PFSK-1 (cell line): ENCODE measurements around the gene CFAP53.

Experiments used
- FOXP2 ChIP-seq: optimal IDR thresholded peaks from 2 replicates; pipeline ENCODE3; 2011; ENCODE audit warnings: borderline replicate concordance, control low read depth, inconsistent platforms; ENCODE audit not compliant: insufficient read depth; ENCODE audit errors: extremely low read length, extremely low read depth
- POLR2AphosphoS5 ChIP-seq: IDR thresholded peaks from 2 replicates; pipeline ENCODE4 v1.6.1; 2012; ENCODE audit warnings: low read depth, mild to moderate bottlenecking, control low read depth, low read length, moderate library complexity
- REST ChIP-seq, 2 experiments: IDR thresholded peaks; 2 replicates each; pipeline versions ENCODE4 v1.6.1 to v1.8.0; 2011 to 2012; ENCODE audit warnings: low read depth in 2 of 2, low read length in 2 of 2, control low read depth in 1 of 2, inconsistent platforms in 1 of 2, mild to moderate bottlenecking in 1 of 2, moderate library complexity in 1 of 2; ENCODE audit not compliant: insufficient read depth in 1 of 2
- SIN3A ChIP-seq: IDR thresholded peaks from 2 replicates; pipeline ENCODE4 v1.6.1; 2012; ENCODE audit warnings: mild to moderate bottlenecking, low read length, moderate library complexity, borderline replicate concordance; ENCODE audit not compliant: insufficient read depth
- TAF1 ChIP-seq: IDR thresholded peaks from 2 replicates; pipeline ENCODE4 v1.6.1; 2012; ENCODE audit warnings: low read length, control low read depth, borderline replicate concordance; ENCODE audit not compliant: insufficient read depth

The CFAP53 gene

GRCh38 chr18:50287028-50287440 is 20.7 kb upstream of the CFAP53 start:
- TF ChIP-seq FOXP2 (no peak), POLR2AphosphoS5 (no peak), REST (IDR thresholded peaks at IDR 0.05; ENCODE audit: insufficient read depth in 1 of 2, low read depth in 2 of 2, low read length in 2 of 2) (no peak), TAF1 (no peak), SIN3A (no peak)

GRCh38 chr18:50286391-50287027 is 20.2 kb upstream of the CFAP53 start:
- TF ChIP-seq REST (IDR thresholded peaks at IDR 0.05; ENCODE audit: insufficient read depth in 1 of 2, low read depth in 2 of 2, low read length in 2 of 2) = no peak
- TF ChIP-seq POLR2AphosphoS5 = no peak

- TF ChIP-seq REST (IDR thresholded peaks at IDR 0.05; ENCODE audit: insufficient read depth in 1 of 2, low read depth in 2 of 2, low read length in 2 of 2) (no peak), FOXP2 (no peak), SIN3A (no peak), TAF1 (no peak), POLR2AphosphoS5 (no peak)
Measured at GRCh38 chr18:50285631-50286321, 19.5 kb upstream of the CFAP53 start.

GRCh38 chr18:50285071-50285470 is 18.8 kb upstream of the CFAP53 start:
- TF ChIP-seq SIN3A (no peak), TAF1 (no peak), REST (IDR thresholded peaks at IDR 0.05; ENCODE audit: insufficient read depth in 1 of 2, low read depth in 2 of 2, low read length in 2 of 2) (no peak), POLR2AphosphoS5 (no peak), FOXP2 (no peak)
